GM23338 (cell line): Measurements from ENCODE around the gene MESD. TPM values are rescaled to one million over a fixed set of nuclear protein-coding genes. Genes with fewer than 3 reads are reported as not detected.

Experiments used
- ATAC-seq: fragments of 200-7000 bp; cut with Tn5 transposase; 3 replicates; pipeline ENCODE4 v1.9.1; 2020
- DNase-seq: peaks from one replicate; pipeline ENCODE4 v3.0.0-alpha.2; 2015; ENCODE audit warnings: low spot score
- H2AFZ ChIP-seq: fragments of 200-600 bp; sonication (generic); 2 replicates; pipeline ENCODE4 v1.8.0; 2016; ENCODE audit warnings: antibody characterized with exemption, mild to moderate bottlenecking, moderate library complexity
- H3F3A ChIP-seq: fragments of 200-600 bp; sonication (generic); replicated peaks from 2 replicates; pipeline ENCODE4 v1.8.0; 2017; ENCODE audit warnings: antibody characterized with exemption, mixed run types, low read depth
- H3K27ac ChIP-seq: fragments of 200-600 bp; sonication (generic); 2 replicates; pipeline ENCODE4 v1.6.1; 2016; ENCODE audit warnings: low read depth
- H3K27me3 ChIP-seq: fragments of 200-600 bp; sonication (generic); 2 replicates; pipeline ENCODE4 v1.8.0; 2016; ENCODE audit warnings: mild to moderate bottlenecking, mixed run types, moderate library complexity; ENCODE audit not compliant: insufficient read depth
- H3K36me3 ChIP-seq: fragments of 200-600 bp; sonication (generic); 2 replicates; pipeline ENCODE4 v1.8.0; 2016; ENCODE audit warnings: mild to moderate bottlenecking; ENCODE audit not compliant: insufficient read depth
- H3K4me1 ChIP-seq: fragments of 200-600 bp; sonication (generic); 2 replicates; pipeline ENCODE4 v1.8.0; 2016; ENCODE audit warnings: mild to moderate bottlenecking, moderate library complexity; ENCODE audit not compliant: insufficient read depth
- H3K4me2 ChIP-seq: fragments of 200-600 bp; sonication (generic); 2 replicates; pipeline ENCODE4 v1.7.1; 2017; ENCODE audit warnings: mixed run types
- H3K4me3 ChIP-seq: fragments of 200-600 bp; sonication (generic); 2 replicates; pipeline ENCODE4 v1.6.1; 2016; ENCODE audit warnings: mixed run types
- H3K79me2 ChIP-seq: fragments of 200-600 bp; sonication (generic); replicated peaks from 2 replicates; pipeline ENCODE4 v1.8.0; 2017; ENCODE audit warnings: mild to moderate bottlenecking; ENCODE audit not compliant: insufficient read depth
- H3K9me2 ChIP-seq: fragments of 200-600 bp; sonication (generic); 2 replicates; pipeline ENCODE4 v1.8.0; 2017; ENCODE audit not compliant: insufficient read depth
- H4K20me1 ChIP-seq: fragments of 200-600 bp; sonication (generic); replicated peaks from 2 replicates; pipeline ENCODE4 v1.8.0; 2017; ENCODE audit warnings: mild to moderate bottlenecking; ENCODE audit not compliant: insufficient read depth
- H3K27ac Mint-ChIP-seq: 2 replicates; pipeline ENCODE4 v1.8.0; 2020; ENCODE audit warnings: inconsistent platforms, mild to moderate bottlenecking, moderate library complexity, mixed read lengths
- H3K27me3 Mint-ChIP-seq: 3 replicates; pipeline ENCODE4 v1.8.0; 2022; ENCODE audit warnings: low read depth, mild to moderate bottlenecking, moderate library complexity, mixed read lengths, inconsistent platforms; ENCODE audit not compliant: insufficient read depth, poor library complexity
- H3K36me3 Mint-ChIP-seq: 3 replicates; pipeline ENCODE4 v1.8.0; 2021; ENCODE audit warnings: low read depth, mild to moderate bottlenecking, inconsistent platforms, moderate library complexity, mixed read lengths
- H3K4me1 Mint-ChIP-seq: 3 replicates; pipeline ENCODE4 v1.8.0; 2020; ENCODE audit warnings: mild to moderate bottlenecking, inconsistent platforms, mixed read lengths
- H3K4me3 Mint-ChIP-seq: 3 replicates; pipeline ENCODE4 v1.8.0; 2021; ENCODE audit warnings: moderate library complexity, mild to moderate bottlenecking, inconsistent platforms, mixed read lengths
- H3K9me3 Mint-ChIP-seq: 3 replicates; pipeline ENCODE4 v1.8.0; 2020; ENCODE audit warnings: moderate library complexity, mild to moderate bottlenecking, inconsistent platforms, mixed read lengths
- CREB1 ChIP-seq: fragments of 250-450 bp; sonication (Bioruptor Pico); IDR thresholded peaks from 2 replicates; pipeline ENCODE4 v1.5.0; 2020; ENCODE audit warnings: low read depth, mild to moderate bottlenecking, moderate library complexity
- ETS1 ChIP-seq: IDR thresholded peaks from 2 replicates; pipeline ENCODE4 v1.6.1; 2016; ENCODE audit warnings: antibody characterized with exemption
- EZH2 ChIP-seq: fragments of 200-600 bp; sonication (generic); IDR thresholded peaks from one replicate; pipeline ENCODE4 v1.8.0; 2017; ENCODE audit warnings: antibody characterized with exemption, mild to moderate bottlenecking, low read depth; ENCODE audit not compliant: unreplicated experiment
- EZH2phosphoT487 ChIP-seq: fragments of 200-600 bp; sonication (generic); IDR thresholded peaks from one replicate; pipeline ENCODE4 v1.8.1; 2018; ENCODE audit warnings: antibody characterized with exemption; ENCODE audit not compliant: unreplicated experiment
- POLR2AphosphoS5 ChIP-seq: IDR thresholded peaks from 2 replicates; pipeline ENCODE4 v1.6.1; 2016; ENCODE audit warnings: antibody characterized with exemption, low read depth
- ZNF114 ChIP-seq: fragments of 250-450 bp; sonication (Bioruptor Pico); IDR thresholded peaks from 2 replicates; pipeline ENCODE4 v1.5.0; 2020; ENCODE audit warnings: mild to moderate bottlenecking, moderate library complexity
- ZNF331 ChIP-seq: fragments of 250-450 bp; sonication (Bioruptor Pico); IDR thresholded peaks from 2 replicates; pipeline ENCODE4 v1.5.0; 2020; ENCODE audit warnings: low read depth, mild to moderate bottlenecking, moderate library complexity
- ZNF462 ChIP-seq: fragments of 250-450 bp; sonication (Bioruptor Pico); IDR thresholded peaks from 2 replicates; pipeline ENCODE4 v1.5.0; 2020; ENCODE audit warnings: mild to moderate bottlenecking, moderate library complexity
- polyA plus RNA-seq: library from polyadenylated mRNA; unstranded; fragments of >200 nt; fragmentation: Nextera tagmentation; extraction: Ambion mirVana; gene quantifications from 2 replicates; pipeline ENCODE4 v1.2.1, GENCODE V29; 2016
- total RNA-seq: library from RNA; depleted of rRNA; stranded (reverse); fragments of >200 nt; shearing (Covaris generic); gene quantifications from 2 replicates; pipeline ENCODE4 v1.2.3, GENCODE V29; 2014

MESD gene
- total and polyA plus RNA-seq, 2 experiments from 2014 or later, result 25.6 to 52.7 TPM

- TF ChIP-seq ZNF462 (CRISPR knock-in tag) (no peak), ZNF331 (CRISPR knock-in tag) (no peak), EZH2 (no peak), EZH2phosphoT487 (no peak), CREB1 (CRISPR knock-in tag) (no peak)
Observed at GRCh38 chr15:81013396-81013929, 23.8 kb upstream of the MESD start (continued).

GRCh38 chr15:81012588-81012987, 23.0 kb upstream of the MESD start:
- Mint-ChIP-seq H3K36me3 (no peaks in the 10 kb centered on the region), H3K4me1 (no peaks in the 10 kb centered on the region), H3K27ac (no peak overlapping the region), H3K4me3 (no peak overlapping the region), H3K27me3 (no peaks in the 10 kb centered on the region), H3K9me3 (no peaks in the 10 kb centered on the region)
- no peak overlapping the region for H2AFZ ChIP-seq
- no peaks in the 10 kb centered on the region for H3K36me3 ChIP-seq
- no peaks in the 10 kb centered on the region for H3K27me3 ChIP-seq
- no peaks in the 10 kb centered on the region for H3K79me2 ChIP-seq
- no peak for DNase-seq
- TF ChIP-seq POLR2AphosphoS5 (no peak), ETS1 (no peak), EZH2 (no peak), EZH2phosphoT487 (no peak), ZNF331 (CRISPR knock-in tag) (no peak), ZNF114 (CRISPR knock-in tag) (no peak), CREB1 (CRISPR knock-in tag) (no peak)
- H3K4me1 ChIP-seq, result no peaks in the 10 kb centered on the region
- no peak overlapping the region for H3K4me3 ChIP-seq
- H3K9me2 ChIP-seq, result no peaks in the 10 kb centered on the region; the same call in 1 of the 2 replicates
- no peak overlapping the region for H3K4me2 ChIP-seq
- no peak overlapping the region for H3K27ac ChIP-seq
- ATAC-seq, result no peak
- H4K20me1 ChIP-seq, result no peaks in the 10 kb centered on the region; the same call in 1 of the 2 replicates
- H3F3A ChIP-seq, result no peaks in the 10 kb centered on the region
